Measurements from ENCODE around the gene MELK. TPM values are rescaled to one million over a fixed set of nuclear protein-coding genes. Genes with fewer than 3 reads are reported as not detected.

Gene MELK
- total and polyA plus RNA-seq, 10 of the 15 experiments (the other 5 are each of a cell fraction or from before 2014, with no cell fraction given) = 38.7 to 80.3 (median 51.6) TPM

DNA sequence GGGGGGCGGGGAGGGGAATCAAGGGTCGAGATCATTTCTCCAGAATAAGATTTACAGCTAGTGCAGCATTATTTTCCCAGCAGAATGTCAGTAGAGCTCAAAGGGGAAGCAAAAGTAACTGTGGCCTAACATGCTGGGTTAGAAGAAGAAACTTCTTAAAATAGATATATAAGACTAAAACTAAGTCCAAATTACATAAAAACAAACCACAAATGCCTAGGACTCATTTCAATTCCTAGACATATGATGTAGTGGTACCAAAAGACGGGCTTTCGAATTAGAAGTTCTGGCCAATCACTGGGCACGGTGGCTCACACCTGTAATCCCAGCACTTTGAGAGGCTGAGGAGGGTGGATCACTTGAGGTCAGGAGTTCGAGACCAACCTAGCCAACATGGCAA is 20.8 kb upstream of the MELK start (continued):
- TF ChIP-seq PRDM15 (CRISPR knock-in tag; IDR thresholded peaks at IDR 0.05) = no peak
- TF ChIP-seq MEF2A (IDR thresholded peaks at IDR 0.05; ENCODE audit: insufficient read depth, low read depth, low read length) = peak; percentile 77; the same call in 1 of the 2 replicates
- TF ChIP-seq MYC (IDR thresholded peaks at IDR 0.05; ENCODE audit: insufficient read depth, insufficient read length, insufficient replicate concordance, low read length, severe bottlenecking) = no peak
- TF ChIP-seq, protein P1, sequence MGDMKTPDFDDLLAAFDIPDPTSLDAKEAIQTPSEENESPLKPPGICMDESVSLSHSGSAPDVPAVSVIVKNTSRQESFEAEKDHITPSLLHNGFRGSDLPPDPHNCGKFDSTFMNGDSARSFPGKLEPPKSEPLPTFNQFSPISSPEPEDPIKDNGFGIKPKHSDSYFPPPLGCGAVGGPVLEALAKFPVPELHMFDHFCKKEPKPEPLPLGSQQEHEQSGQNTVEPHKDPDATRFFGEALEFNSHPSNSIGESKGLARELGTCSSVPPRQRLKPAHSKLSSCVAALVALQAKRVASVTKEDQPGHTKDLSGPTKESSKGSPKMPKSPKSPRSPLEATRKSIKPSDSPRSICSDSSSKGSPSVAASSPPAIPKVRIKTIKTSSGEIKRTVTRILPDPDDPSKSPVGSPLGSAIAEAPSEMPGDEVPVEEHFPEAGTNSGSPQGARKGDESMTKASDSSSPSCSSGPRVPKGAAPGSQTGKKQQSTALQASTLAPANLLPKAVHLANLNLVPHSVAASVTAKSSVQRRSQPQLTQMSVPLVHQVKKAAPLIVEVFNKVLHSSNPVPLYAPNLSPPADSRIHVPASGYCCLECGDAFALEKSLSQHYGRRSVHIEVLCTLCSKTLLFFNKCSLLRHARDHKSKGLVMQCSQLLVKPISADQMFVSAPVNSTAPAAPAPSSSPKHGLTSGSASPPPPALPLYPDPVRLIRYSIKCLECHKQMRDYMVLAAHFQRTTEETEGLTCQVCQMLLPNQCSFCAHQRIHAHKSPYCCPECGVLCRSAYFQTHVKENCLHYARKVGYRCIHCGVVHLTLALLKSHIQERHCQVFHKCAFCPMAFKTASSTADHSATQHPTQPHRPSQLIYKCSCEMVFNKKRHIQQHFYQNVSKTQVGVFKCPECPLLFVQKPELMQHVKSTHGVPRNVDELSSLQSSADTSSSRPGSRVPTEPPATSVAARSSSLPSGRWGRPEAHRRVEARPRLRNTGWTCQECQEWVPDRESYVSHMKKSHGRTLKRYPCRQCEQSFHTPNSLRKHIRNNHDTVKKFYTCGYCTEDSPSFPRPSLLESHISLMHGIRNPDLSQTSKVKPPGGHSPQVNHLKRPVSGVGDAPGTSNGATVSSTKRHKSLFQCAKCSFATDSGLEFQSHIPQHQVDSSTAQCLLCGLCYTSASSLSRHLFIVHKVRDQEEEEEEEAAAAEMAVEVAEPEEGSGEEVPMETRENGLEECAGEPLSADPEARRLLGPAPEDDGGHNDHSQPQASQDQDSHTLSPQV (IDR thresholded peaks at IDR 0.05) = no peak
- TF ChIP-seq EED (IDR thresholded peaks at IDR 0.05; ENCODE audit: low read depth) = no peak
- no peak for TF ChIP-seq POLR2AphosphoS5 (IDR thresholded peaks at IDR 0.05; ENCODE audit: low read length)
- TF ChIP-seq IKZF1 (conservative IDR thresholded peaks at IDR 0.05) = peak; percentile 45; the same call in 1 of the 2 replicates
- TF ChIP-seq ATF7 (IDR thresholded peaks at IDR 0.05; ENCODE audit: low read depth) = peak; percentile 37; the same call in 1 of the 2 replicates
- TF ChIP-seq MTA3 (IDR thresholded peaks at IDR 0.05; ENCODE audit: borderline replicate concordance, low read length) = no peak
- TF ChIP-seq ZNF24 (IDR thresholded peaks at IDR 0.05) = no peak
- no peak for TF ChIP-seq BACH1 (IDR thresholded peaks at IDR 0.05; ENCODE audit: borderline replicate concordance)
- peak; percentile 40; the same call in 1 of the 2 replicates for TF ChIP-seq NFIC (IDR thresholded peaks at IDR 0.05; ENCODE audit: low read depth, low read length)
- TF ChIP-seq SMAD5 (IDR thresholded peaks at IDR 0.05; ENCODE audit: low read depth) = no peak
- no peak for TF ChIP-seq TCF3 (IDR thresholded peaks at IDR 0.05; ENCODE audit: borderline replicate concordance, insufficient read depth, low read depth, low read length)
- TF ChIP-seq BCL11A (IDR thresholded peaks at IDR 0.05; ENCODE audit: low read depth, low read length) = no peak
- no peak for TF ChIP-seq PML (IDR thresholded peaks at IDR 0.05; ENCODE audit: low read length)
- TF ChIP-seq CEBPB (IDR thresholded peaks at IDR 0.05; ENCODE audit: borderline replicate concordance in 1 of 2, low read depth in 2 of 2, low read length in 2 of 2) = no peak
- no peak for TF ChIP-seq BRCA1 (IDR thresholded peaks at IDR 0.05; ENCODE audit: low read depth, low read length)
- no peak for TF ChIP-seq NKRF (conservative IDR thresholded peaks at IDR 0.05)
- no peak for TF ChIP-seq HDAC2 (IDR thresholded peaks at IDR 0.05)
- TF ChIP-seq PAX5 (IDR thresholded peaks at IDR 0.05; ENCODE audit: borderline replicate concordance, low read depth, low read length) = no peak
- TF ChIP-seq BMI1 (IDR thresholded peaks at IDR 0.05; ENCODE audit: borderline replicate concordance) = no peak

Data from GM12878 (cell line).